ENCODE data around the gene AS3MT. TPM values are rescaled to one million over a fixed set of nuclear protein-coding genes. Genes with fewer than 3 reads are reported as not detected.
"Not testable (repeated sequence)": the region's sequence is repeated elsewhere in the genome, so short reads cannot be mapped to it uniquely, and the experiment has no call there.

The AS3MT gene
- total RNA-seq, 1 experiment from 2014 or later: 9.3 TPM

DNA sequence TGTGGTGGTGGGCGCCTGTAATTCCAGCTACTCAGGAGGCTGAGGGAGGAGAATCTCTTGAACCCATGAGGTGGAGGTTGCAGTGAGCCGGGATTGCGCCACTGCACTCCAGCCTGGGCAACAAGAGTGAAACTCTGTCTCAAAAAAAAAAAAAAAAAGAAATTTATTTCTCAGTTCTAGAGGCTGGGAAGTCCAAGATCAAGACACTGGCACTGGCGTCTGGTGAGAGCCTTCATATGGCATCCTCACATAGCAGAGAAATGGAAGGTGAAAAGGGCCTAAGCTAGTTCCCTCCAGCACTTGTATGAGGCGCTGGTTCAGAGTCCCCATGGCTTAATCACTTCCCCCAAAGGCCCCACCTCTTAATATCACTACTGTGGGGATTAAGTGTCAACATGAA is 59.2 kb downstream of the AS3MT start:
- H3K27me3 Mint-ChIP-seq (ENCODE audit: low read depth); H3K9me3 Mint-ChIP-seq; DNase-seq (ENCODE audit: low spot score); H3K4me3 Mint-ChIP-seq; POLR2A ChIA-PET; H3K4me1 Mint-ChIP-seq; ATAC-seq; H3K36me3 Mint-ChIP-seq; H3K27ac Mint-ChIP-seq: not testable (repeated sequence)
- CTCF ChIA-PET: interaction anchor here (0.9 to 1.1 kb wide), 2 partner anchors 11 to 94 kb away, joined by 3 read pairs; partner anchors contain the start of gene CNNM2

DNA sequence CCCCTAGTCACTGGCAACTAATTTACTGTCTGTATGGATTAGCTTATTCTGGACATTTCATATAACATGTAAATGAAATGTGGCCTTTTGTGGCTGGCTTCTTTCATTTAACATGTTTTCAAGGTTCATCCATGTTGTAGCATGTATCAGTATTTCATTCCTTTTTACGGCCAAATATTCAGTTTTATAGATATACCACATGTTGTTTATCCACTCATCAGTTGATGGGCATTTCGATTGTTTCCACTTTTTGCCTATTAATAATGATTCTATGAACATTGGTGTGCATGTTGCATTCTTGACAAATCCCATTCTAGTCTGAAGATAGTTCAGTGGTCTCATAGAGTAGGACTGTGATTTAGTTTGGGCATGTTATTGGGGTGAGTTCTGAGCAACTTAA is 61.5 kb downstream of the AS3MT start:
- no peaks in the 10 kb centered on the region for H3K27me3 Mint-ChIP-seq (ENCODE audit: low read depth)
- ChIA-PET CTCF (interaction anchor here (0.6 kb wide), 1 partner anchor 10 kb away, joined by 3 read pairs; no protein-coding TSS in a partner anchor), POLR2A (no interaction called here)
- DNase-seq (ENCODE audit: low spot score) (no peak), ATAC-seq (no peak)
- H3K4me1 Mint-ChIP-seq: no peaks in the 10 kb centered on the region
- peaks cover 4% of the 10 kb centered on the region; the same call in 1 of the 2 replicates for H3K9me3 Mint-ChIP-seq
- no peak overlapping the region for H3K4me3 Mint-ChIP-seq
- H3K27ac Mint-ChIP-seq: no peak overlapping the region
- H3K36me3 Mint-ChIP-seq: peaks cover 7% of the 10 kb centered on the region
- TF ChIP-seq, protein P1, sequence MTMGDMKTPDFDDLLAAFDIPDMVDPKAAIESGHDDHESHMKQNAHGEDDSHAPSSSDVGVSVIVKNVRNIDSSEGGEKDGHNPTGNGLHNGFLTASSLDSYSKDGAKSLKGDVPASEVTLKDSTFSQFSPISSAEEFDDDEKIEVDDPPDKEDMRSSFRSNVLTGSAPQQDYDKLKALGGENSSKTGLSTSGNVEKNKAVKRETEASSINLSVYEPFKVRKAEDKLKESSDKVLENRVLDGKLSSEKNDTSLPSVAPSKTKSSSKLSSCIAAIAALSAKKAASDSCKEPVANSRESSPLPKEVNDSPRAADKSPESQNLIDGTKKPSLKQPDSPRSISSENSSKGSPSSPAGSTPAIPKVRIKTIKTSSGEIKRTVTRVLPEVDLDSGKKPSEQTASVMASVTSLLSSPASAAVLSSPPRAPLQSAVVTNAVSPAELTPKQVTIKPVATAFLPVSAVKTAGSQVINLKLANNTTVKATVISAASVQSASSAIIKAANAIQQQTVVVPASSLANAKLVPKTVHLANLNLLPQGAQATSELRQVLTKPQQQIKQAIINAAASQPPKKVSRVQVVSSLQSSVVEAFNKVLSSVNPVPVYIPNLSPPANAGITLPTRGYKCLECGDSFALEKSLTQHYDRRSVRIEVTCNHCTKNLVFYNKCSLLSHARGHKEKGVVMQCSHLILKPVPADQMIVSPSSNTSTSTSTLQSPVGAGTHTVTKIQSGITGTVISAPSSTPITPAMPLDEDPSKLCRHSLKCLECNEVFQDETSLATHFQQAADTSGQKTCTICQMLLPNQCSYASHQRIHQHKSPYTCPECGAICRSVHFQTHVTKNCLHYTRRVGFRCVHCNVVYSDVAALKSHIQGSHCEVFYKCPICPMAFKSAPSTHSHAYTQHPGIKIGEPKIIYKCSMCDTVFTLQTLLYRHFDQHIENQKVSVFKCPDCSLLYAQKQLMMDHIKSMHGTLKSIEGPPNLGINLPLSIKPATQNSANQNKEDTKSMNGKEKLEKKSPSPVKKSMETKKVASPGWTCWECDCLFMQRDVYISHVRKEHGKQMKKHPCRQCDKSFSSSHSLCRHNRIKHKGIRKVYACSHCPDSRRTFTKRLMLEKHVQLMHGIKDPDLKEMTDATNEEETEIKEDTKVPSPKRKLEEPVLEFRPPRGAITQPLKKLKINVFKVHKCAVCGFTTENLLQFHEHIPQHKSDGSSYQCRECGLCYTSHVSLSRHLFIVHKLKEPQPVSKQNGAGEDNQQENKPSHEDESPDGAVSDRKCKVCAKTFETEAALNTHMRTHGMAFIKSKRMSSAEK (CRISPR knock-in tag; IDR thresholded peaks at IDR 0.05; ENCODE audit: borderline replicate concordance): no peak
- no peak for TF ChIP-seq CREM (CRISPR knock-in tag; IDR thresholded peaks at IDR 0.05)
- TF ChIP-seq ZNF281 (CRISPR knock-in tag; IDR thresholded peaks at IDR 0.05): no peak
- no peak for TF ChIP-seq JAZF1 (CRISPR knock-in tag; IDR thresholded peaks at IDR 0.05)
- TF ChIP-seq, protein P2, sequence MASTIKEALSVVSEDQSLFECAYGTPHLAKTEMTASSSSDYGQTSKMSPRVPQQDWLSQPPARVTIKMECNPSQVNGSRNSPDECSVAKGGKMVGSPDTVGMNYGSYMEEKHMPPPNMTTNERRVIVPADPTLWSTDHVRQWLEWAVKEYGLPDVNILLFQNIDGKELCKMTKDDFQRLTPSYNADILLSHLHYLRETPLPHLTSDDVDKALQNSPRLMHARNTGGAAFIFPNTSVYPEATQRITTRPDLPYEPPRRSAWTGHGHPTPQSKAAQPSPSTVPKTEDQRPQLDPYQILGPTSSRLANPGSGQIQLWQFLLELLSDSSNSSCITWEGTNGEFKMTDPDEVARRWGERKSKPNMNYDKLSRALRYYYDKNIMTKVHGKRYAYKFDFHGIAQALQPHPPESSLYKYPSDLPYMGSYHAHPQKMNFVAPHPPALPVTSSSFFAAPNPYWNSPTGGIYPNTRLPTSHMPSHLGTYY (CRISPR knock-in tag; IDR thresholded peaks at IDR 0.05): no peak
- TF ChIP-seq ZNF263 (CRISPR knock-in tag; IDR thresholded peaks at IDR 0.05; ENCODE audit: low read depth): no peak
- TF ChIP-seq USF1 (CRISPR knock-in tag; IDR thresholded peaks at IDR 0.05): no peak
- no peak for TF ChIP-seq SMAD4 (CRISPR knock-in tag; IDR thresholded peaks at IDR 0.05)
- TF ChIP-seq STAT6 (CRISPR knock-in tag; conservative IDR thresholded peaks at IDR 0.05; ENCODE audit: low read depth): no peak
- TF ChIP-seq, protein P3, sequence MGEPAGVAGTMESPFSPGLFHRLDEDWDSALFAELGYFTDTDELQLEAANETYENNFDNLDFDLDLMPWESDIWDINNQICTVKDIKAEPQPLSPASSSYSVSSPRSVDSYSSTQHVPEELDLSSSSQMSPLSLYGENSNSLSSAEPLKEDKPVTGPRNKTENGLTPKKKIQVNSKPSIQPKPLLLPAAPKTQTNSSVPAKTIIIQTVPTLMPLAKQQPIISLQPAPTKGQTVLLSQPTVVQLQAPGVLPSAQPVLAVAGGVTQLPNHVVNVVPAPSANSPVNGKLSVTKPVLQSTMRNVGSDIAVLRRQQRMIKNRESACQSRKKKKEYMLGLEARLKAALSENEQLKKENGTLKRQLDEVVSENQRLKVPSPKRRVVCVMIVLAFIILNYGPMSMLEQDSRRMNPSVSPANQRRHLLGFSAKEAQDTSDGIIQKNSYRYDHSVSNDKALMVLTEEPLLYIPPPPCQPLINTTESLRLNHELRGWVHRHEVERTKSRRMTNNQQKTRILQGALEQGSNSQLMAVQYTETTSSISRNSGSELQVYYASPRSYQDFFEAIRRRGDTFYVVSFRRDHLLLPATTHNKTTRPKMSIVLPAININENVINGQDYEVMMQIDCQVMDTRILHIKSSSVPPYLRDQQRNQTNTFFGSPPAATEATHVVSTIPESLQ (CRISPR knock-in tag; IDR thresholded peaks at IDR 0.05): no peak
- TF ChIP-seq SP1 (CRISPR knock-in tag; conservative IDR thresholded peaks at IDR 0.05): no peak
- TF ChIP-seq IRF2 (CRISPR knock-in tag; IDR thresholded peaks at IDR 0.05; ENCODE audit: borderline replicate concordance, low read depth): no peak
- TF ChIP-seq ATF1 (CRISPR knock-in tag; IDR thresholded peaks at IDR 0.05): no peak
- TF ChIP-seq ZNF512 (CRISPR knock-in tag; IDR thresholded peaks at IDR 0.05; ENCODE audit: borderline replicate concordance): no peak
- TF ChIP-seq, protein P4, sequence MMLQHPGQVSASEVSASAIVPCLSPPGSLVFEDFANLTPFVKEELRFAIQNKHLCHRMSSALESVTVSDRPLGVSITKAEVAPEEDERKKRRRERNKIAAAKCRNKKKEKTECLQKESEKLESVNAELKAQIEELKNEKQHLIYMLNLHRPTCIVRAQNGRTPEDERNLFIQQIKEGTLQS (CRISPR knock-in tag; conservative IDR thresholded peaks at IDR 0.05): no peak
- TF ChIP-seq HMGA2 (CRISPR knock-in tag; IDR thresholded peaks at IDR 0.05): no peak
- TF ChIP-seq NFE2L1 (CRISPR knock-in tag; IDR thresholded peaks at IDR 0.05): no peak
- no peak for TF ChIP-seq ZBTB21 (CRISPR knock-in tag; IDR thresholded peaks at IDR 0.05; ENCODE audit: borderline replicate concordance)
- TF ChIP-seq NR2C2 (CRISPR knock-in tag; IDR thresholded peaks at IDR 0.05): no peak

Measured in WTC11 (cell line).